Smooth muscle cell of the brain vasculature (primary cell): ENCODE measurements around the gene AMHR2.

Source experiments
- DNase-seq: peaks from one replicate; pipeline ENCODE4 v3.0.0-alpha.2; 2012; ENCODE audit warnings: low read depth, low spot score

Gene AMHR2

DNA sequence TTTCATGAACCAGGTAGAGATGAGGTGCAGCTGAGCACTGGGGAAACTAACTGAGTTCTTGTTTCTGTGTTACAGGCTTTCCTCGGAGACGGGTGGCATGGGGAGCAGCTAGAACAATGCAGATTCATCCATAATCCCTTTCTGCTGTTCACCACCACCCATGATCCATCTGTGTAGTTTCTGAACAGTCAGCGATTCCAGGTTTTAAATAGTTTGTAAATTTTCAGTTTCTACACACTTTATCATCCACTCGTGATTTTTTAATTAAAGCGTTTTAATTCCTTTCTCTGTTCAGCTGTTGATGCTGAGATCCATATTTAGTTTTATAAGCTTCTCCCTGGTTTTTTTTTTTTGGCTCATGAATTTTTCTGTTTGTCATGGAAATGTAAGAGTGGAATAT is 55.7 kb downstream of the AMHR2 start:
- no peak for DNase-seq

DNA sequence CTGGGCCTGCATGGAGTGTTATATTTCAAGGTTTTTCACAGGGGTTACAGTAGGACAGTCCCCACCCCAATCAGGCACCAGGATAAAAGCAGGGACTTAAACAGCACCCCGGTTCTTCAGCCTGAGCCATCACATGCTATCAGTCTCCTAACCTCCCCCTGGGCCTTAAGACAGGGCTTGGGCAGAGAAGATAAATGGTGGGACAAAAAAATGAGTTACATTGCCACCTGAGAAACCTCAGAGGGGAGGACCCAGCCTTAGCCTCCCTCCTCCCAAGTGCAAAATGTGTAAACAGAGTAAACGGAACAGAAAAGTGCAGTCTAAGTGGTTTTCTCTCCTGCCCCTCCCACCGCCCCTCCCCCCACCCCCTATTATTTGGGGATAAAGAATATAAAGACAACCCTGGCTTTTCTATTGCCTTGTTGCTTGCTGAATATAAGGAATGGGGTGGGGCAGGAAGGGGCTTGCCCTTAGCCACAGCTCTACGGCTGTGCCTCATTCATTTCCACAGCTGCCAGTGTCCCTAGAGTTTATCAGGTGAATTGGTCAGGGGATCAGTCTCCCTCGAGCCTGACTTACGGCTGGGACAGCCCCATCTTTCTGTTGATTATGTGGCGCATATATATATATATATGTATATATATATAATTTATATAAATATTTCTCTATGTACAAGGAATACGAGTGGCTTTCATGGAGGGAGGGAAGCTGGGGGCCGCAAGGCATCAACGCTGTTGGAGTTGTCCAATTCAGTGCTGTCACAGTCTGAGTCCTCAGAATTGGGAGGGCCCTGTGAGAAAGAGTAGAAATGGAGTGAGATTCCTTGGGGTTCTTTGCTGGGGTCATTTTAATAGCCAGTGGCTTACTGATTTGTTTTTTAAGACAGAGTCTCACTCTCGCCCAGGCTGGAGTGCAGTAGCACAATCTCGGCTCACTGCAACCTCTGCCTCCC is 57.1 kb downstream of the AMHR2 start:
- DNase-seq: no peak
